Left lobe of liver (tissue), 2 donors: Measurements from ENCODE around the gene MANBA. TPM values are rescaled to one million over a fixed set of nuclear protein-coding genes. Genes with fewer than 3 reads are reported as not detected.

Experiments
- ATAC-seq: fragments of 200-7000 bp; cut with Tn5 transposase; one replicate; pipeline ENCODE4 v1.9.1; 2020; ENCODE audit warnings: mild to moderate bottlenecking, moderate library complexity
- DNase-seq: peaks from one replicate; pipeline ENCODE4 v3.0.0-alpha.2; 2020; ENCODE audit warnings: low spot score
- total RNA-seq: library from RNA; stranded (reverse); gene quantifications from one replicate; pipeline ENCODE4 v1.2.1, GENCODE V29; 2021
- donor health status: DM: no; HTN: no; CAD: no; lungs with moderate emphysema.
- donor health status: DM: no; HTN: yes; CAD: no.

MANBA gene
- total RNA-seq, 1 donor from 2014 or later = 10.6 TPM

DNA sequence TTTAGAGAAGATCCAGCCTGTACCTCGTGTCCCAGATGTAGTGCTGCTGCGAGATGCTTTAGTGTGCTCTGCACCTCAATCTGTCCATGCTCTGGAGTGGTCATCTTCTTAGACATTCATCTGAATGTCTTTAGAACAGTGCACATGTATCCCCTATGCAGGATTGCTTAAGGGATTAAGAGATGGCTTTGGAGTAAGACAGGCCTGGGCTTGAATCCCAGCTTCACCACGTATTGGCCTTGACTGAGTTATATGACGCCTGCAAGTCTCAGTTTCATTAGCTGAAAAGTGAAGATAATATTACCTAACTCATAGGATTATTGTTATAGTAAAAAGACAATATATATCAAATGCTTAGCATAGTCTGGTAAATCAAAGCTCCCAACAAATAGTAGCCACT lies 161.3 kb downstream of the MANBA start:
- ATAC-seq (no peak), DNase-seq (no peak)

DNA sequence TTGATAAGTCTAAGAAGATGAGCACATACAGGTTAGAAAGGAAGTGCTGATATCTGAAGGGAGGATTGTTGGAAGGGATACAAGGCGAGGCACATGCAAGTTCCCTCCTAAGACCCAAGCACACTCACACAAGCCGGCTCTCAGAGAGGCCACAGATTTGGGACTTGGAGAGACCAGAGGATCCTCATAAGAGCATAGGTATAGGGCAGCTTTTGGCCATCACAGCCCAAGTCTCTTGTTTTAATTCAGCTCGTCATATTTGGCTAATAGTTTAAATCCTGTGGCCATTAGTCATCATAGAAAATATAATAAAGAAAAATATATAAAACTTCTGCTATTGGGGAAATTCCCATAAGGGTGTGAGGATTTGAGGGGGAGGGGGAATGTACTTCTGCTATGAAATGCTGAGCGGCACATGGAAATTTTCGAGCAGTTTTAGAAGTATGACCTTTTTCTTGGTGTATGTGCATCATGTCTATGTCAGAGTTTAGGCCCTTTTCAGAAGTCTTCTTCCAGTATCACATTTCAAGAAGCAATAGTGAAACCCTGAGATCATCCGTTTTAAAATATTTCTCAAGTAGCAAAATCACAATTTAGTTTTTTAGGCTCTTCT lies 161.9 kb downstream of the MANBA start:
- no peak for ATAC-seq
- DNase-seq = no peak

DNA sequence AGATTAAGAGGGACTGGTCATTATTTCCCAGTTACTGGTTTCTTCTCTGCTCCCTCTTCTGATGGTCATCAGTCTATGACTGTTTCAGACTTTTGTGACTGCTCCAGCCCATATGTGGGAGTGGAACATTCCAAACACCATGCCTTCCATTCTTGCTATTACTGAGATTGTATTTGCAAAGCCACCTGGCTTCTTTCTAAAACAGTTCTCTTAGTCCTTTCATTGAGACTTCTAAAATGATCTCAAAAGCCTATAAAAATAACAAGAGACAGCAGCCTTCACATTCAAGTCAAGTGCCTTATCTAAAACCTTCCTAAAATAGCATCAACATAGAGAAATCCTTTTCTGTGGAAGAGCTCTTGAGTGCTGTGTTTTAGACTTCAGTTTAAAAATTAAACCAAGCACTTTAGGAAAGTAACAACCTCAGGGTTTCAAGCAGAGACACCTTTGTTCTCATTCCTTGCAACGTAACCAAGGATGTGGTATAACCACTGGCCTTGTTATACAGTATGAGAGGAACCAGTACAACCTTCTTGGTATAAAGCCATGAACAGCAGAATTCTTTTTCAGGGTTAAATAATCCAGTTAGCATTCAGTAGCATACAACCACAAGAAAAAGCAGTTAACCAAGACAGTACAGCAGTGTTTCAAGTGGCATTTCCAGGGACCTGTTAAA lies 162.5 kb downstream of the MANBA start:
- no peak for ATAC-seq
- DNase-seq = no peak

DNA sequence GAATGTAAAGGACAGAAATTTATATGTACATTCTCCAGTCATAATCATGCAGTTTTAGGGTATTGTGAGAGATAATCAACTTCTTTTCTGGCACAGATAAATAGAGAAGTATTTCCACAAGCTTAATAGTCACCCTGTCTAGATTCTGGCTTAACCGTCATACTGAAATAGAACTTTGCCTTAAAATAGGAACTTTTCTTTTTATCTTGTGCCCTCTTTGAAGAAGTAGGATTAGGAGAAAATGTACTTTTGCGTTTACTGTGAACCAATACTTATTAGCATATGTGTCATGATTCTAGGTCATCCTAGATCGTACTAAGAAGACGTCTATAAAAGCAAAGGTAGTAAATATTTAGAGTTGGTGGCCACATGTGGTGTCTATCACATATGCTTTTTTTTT lies 164.2 kb downstream of the MANBA start:
- DNase-seq = no peak
- ATAC-seq = no peak

DNA sequence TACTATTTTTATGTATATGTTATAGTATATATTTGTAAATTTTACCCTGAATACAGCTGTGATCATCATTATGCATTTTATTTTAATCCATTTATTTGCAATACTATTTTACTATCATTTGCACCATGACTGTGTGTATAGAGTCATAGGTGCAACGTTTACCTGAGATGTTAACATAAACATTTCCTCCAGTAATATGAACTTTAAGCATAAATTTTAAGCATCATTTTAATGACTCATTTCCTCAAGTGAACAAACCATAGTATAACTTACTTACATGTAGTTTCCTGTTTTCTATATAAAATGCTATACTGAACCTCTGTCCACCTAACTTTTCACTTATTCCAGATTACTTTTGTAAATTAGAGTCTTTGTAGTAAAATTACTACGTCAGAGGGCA lies 166.8 kb downstream of the MANBA start:
- ATAC-seq = no peak
- DNase-seq = no peak

DNA sequence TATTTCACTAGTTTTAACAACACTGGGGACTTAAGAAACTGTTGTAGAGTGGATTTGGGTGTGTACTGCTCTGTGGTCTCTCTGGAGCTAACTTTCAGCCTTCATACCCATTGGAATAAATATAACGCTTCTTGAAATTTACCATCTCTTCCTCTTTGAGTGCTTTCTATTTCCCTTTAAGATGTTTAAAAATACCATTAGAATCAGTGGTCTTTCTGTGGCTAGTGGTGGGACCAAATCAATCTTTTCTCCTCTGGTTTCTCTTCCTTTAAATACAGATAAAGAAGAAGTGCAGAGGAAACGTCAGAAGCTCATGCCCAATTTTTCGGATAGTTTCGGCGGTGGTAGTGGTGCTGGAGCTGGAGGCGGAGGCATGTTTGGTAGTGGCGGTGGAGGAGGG lies 167.6 kb downstream of the MANBA start:
- DNase-seq (no peak), ATAC-seq (no peak)

DNA sequence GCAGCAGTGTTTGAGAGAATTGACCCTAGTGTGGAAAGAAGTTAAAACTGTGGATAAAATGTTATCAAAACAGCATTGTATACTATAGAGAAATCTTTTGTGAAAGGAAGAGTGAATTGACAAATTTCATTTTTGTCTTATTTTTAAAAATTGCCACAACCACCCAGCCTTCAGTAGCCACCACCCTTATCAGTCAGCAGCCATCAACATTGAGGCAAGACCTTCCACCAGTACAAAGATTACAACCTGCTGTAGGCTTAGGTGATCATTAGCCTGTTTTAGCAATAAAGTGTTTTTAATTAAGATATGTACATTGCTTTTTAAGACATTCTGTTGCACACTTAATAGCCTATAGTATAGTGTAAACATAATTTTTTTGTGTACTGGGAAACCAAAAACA lies 168.5 kb downstream of the MANBA start:
- no peak for DNase-seq
- ATAC-seq = no peak

DNA sequence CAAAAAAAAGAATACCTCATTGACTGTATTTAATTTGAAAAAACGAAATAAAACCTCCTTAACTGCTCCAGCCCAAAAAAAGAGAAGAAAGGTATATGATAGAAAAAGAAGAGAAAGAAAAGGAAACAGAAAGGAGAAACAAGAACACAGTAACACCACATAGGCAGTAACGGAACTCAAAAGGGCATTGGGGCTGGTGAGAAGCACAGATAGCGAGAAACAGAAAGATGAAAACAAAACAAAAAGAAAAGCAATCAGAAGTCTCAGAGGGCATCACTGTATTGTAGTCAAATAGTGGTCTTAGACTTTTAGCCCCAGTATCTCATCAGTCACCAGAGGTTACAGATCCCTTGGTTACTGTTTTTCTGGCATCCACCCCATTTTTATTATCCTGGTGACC lies 171.0 kb downstream of the MANBA start:
- DNase-seq (no peak), ATAC-seq (no peak)

DNA sequence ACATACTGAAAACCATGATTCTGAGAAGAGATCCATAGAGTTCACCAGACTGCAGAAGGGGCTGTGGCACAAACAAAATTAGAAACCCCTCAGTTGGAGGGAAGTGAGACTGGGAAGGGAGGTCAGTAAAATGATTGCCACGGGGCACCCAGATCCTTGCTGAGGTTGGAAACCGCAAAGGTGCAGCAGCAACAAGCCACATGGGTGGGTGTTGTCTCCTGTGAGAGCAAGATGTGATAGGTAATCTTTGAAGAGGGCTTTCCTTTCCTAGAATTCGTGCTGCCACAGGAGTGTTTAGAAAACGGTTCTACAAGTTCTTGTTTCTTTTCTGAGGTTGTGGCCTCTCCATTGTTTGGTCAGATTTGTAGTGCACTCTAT lies 174.1 kb downstream of the MANBA start:
- DNase-seq (no peak), ATAC-seq (no peak)

DNA sequence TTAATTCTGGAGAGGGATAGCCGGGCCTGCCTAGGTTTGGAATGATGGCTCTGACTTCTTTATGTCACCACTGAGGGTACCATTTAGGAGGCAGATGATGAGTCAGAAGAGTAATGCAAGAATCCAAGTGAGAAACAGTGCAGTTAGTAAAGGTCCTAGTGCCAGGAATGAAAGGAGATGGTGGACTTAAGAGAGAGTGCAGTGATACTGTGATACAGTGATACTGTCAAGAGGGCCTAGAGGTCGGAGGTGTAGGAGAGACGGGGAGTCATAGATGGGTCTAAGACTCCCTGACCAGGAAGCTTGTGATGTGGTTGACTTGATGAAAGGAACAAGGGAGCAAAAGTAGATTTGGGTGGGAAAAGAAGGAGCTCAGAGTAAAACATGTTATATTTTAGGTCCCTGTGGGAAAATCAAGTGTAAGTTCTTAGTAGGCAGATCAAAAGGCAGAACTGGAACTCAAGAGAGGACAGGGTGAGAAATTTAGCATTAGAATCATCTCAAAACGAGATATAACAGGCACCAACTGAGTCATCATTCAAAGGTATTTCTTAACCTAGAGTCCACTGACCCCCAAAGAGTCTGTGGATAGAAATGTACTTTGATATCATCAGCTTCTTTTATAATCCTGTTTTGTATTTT lies 174.6 kb downstream of the MANBA start:
- ATAC-seq (no peak), DNase-seq (no peak)

DNA sequence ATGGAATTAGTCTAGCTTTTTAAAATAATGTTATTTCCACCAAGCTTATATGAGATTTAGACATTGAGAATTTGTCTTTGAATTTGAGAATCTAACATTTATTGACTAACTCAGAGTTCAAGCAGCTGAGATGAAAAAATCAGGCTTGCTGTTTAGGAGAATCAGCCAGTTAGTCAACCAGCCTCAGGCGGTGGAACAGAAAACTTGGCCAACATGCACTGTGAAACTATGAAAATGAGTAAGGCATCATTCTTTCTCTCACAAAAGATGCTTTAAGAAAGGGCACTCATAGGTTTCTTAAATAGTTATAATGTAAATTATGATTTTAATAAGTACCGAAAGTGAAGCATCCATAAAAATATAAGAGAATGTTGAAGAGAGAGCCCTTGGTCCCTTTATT lies 175.4 kb downstream of the MANBA start:
- DNase-seq (no peak), ATAC-seq (no peak)

DNA sequence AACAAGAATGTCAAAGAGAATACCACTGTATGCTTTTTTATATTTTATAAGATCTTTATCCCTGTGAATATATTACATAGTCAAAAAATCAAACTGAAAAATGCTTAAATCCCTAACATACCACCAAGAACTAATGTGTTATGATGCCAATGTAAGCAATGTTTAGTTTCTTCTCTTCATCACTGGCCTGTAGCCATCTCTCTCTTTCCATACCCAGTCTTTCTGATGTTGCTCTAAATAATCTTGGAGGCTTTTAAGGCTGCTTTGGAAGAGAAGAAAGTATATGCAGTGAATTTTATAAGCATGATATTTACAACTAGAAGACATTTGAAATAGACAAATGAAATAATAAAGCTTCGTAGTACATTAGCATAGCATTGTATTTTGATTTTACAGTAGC lies 176.7 kb downstream of the MANBA start:
- DNase-seq = no peak
- no peak for ATAC-seq

Other genes with a start within 250 kb of the MANBA start
- gene UBE2D3, start 66.6 kb upstream of the MANBA start, total RNA-seq = 137 TPM
- gene CISD2, start 108.0 kb upstream of the MANBA start, total RNA-seq = 32.4 TPM